Mucosa of gallbladder (tissue), 1 donor: ENCODE results near the gene KIT. TPM values are rescaled to one million over a fixed set of nuclear protein-coding genes. Genes with fewer than 3 reads are reported as not detected.

Experiments used
- DNase-seq: peaks from one replicate; pipeline ENCODE4 v3.0.0-alpha.2; 2020; ENCODE audit warnings: low spot score
- total RNA-seq: library from RNA; stranded (reverse); gene quantifications from one replicate; pipeline ENCODE4 v1.2.1, GENCODE V29; 2021
- donor health status: DM: no; HTN: no; CAD: no.

KIT gene
- total RNA-seq, 1 donor from 2014 or later, result 24.4 TPM

DNA sequence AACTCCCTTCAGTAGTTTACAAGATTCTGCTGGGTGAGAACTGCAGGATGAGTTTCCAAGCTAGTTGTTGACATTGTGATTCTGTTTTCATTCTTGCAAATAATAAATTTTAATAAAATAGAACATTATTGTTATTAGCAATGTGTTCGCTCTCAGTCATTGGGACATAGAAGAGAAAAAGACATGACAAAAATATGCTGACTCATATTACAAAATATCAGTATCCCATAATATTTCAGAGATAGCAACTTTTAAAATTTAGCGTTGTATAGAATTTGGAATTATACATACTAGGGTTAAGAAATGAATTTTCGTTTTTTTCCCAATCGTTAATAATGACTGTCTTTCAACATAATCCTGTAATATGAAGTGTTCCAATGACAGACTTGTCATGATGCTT is 45.4 kb downstream of the KIT start:
- no peak for DNase-seq

- no peak for DNase-seq
Observed at GRCh38 chr4:54707406-54707805, 49.6 kb downstream of the KIT start.

- no peak for DNase-seq
Observed at GRCh38 chr4:54708339-54709279, 50.9 kb downstream of the KIT start.

- no peak for DNase-seq
Observed at GRCh38 chr4:54709400-54709799, 51.6 kb downstream of the KIT start.

DNA sequence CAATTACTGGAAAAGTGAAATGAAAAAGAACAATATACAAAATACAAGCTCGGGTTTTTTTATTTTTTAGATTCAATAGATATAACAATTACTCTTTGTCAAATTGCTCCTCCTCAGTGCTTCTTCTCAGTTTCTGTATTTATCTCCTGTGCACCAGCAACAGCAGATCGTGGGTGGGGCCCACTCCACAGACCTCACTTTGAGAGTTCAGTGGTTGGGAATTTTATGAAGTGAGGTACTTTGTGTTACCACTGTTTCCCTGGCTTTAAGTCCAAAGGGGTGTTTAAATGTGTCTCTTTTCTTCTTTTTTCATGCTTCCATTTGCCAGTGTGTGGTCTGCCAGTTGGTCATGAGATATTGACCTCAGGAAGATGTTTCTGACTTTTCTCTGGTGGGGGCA is 54.4 kb downstream of the KIT start:
- DNase-seq, result no peak

- DNase-seq, result no peak
Observed at GRCh38 chr4:54714631-54715030, 56.9 kb downstream of the KIT start.

- DNase-seq, result no peak
Observed at GRCh38 chr4:54716478-54717065, 58.8 kb downstream of the KIT start.

GRCh38 chr4:54717694-54718093 is 59.9 kb downstream of the KIT start:
- DNase-seq, result no peak

- DNase-seq, result no peak
Observed at GRCh38 chr4:54719378-54719777, 61.6 kb downstream of the KIT start.

DNA sequence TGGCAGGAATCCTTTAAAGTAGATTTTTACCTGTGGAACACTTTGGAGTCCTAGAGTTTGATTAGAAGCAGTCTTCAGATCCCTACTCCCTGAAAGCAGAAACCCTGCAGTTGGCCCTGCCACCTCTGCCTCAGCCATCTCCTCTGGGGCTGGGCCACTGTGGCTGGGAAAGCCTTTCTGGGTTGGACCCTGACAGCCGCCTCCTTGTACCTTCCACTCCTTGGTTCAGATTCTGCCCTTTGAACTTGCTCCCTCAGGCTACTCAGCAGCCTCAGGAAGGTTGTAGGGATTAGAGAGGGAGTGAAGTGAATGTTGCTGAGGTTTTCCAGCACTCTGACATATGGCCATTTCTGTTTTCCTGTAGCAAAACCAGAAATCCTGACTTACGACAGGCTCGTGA is 65.5 kb downstream of the KIT start:
- DNase-seq, result no peak

- DNase-seq, result no peak
Observed at GRCh38 chr4:54723820-54724219, 66.1 kb downstream of the KIT start.

- no peak for DNase-seq
Observed at GRCh38 chr4:54726907-54727306, 69.2 kb downstream of the KIT start.

- no peak for DNase-seq
Observed at GRCh38 chr4:54727346-54727745, 69.6 kb downstream of the KIT start.

DNA sequence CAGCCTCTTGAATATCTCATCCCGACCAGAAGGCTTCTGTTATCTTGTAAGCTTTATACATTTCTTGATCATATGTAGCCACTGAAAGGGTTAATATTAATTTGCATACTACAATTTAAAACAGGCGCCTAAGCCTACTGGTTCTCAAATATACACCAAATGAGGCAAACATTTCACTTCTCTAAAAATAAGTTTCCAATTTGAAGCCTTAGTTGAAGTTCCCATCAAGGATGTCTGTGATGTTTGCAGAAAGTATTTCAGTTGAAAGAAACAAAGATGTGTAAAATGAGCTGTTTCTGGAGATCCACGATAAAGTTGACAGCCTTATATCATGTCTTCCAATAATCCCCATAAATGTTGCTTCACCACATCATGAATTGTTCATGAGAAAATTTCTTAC is 70.6 kb downstream of the KIT start:
- DNase-seq, result no peak

DNA sequence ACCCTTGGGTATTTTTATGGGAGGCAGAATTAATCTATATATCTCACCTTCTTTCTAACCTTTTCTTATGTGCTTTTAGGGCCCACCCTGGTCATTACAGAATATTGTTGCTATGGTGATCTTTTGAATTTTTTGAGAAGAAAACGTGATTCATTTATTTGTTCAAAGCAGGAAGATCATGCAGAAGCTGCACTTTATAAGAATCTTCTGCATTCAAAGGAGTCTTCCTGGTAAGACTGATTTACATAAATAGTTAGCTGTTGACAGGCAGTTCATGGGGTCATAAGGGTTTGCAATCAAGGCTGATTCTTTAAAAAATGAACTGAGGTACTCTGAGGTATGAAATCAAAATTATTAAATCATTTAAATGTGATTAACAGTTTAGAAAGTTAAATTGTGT is 71.5 kb downstream of the KIT start:
- DNase-seq, result no peak

GRCh38 chr4:54730581-54730980 is 72.8 kb downstream of the KIT start:
- DNase-seq, result no peak

- no peak for DNase-seq
Observed at GRCh38 chr4:54731552-54731951, 73.8 kb downstream of the KIT start.

- no peak for DNase-seq
Observed at GRCh38 chr4:54731976-54732375, 74.2 kb downstream of the KIT start.

GRCh38 chr4:54737421-54737820 is 79.7 kb downstream of the KIT start:
- DNase-seq, result no peak

DNA sequence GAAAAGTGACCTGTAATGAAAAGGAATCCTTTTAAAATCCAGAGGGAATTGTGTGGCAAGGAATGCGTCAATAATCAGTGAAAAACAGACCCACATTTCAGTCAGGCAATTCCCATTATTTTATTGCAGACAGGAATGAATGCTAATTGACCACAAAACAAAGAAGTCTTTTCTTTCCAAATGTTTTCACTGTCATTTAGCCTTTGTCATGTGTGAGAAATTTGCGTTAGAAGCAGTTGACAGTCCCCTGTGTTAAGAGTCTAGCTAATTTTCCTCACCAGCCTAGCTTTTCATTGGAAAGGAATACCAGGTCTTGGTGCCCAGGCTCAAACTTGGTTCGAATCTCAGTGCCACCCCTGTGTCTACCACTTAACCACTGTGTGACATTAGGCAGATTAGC is 83.4 kb downstream of the KIT start:
- no peak for DNase-seq

- no peak for DNase-seq
Observed at GRCh38 chr4:54742636-54743399, 85.1 kb downstream of the KIT start.

- DNase-seq, result no peak
Observed at GRCh38 chr4:54743562-54743961, 85.8 kb downstream of the KIT start.

GRCh38 chr4:54744487-54744886 is 86.7 kb downstream of the KIT start:
- no peak for DNase-seq
